SK-N-SH treated with all-trans-retinoic acid at 6 μM for 48 hours (cell line): Measurements from ENCODE around the gene PLA2R1.

Experiments used
- ARNTL ChIP-seq: fragments of 450-650 bp; formaldehyde crosslinking; IDR thresholded peaks from 2 replicates; pipeline ENCODE4 v1.5.0; 2020; ENCODE audit warnings: low read depth, mild to moderate bottlenecking, moderate library complexity, borderline replicate concordance
- ESRRG ChIP-seq: fragments of 250-450 bp; sonication (Bioruptor Pico); IDR thresholded peaks from 2 replicates; pipeline ENCODE4 v1.6.1; 2021; ENCODE audit warnings: mild to moderate bottlenecking
- ISL1 ChIP-seq: fragments of 250-450 bp; sonication (Bioruptor Pico); IDR thresholded peaks from 2 replicates; pipeline ENCODE4 v2.1.2; 2022; ENCODE audit warnings: mild to moderate bottlenecking, moderate library complexity
- PPARA ChIP-seq: fragments of 250-450 bp; sonication (Bioruptor Pico); IDR thresholded peaks from 2 replicates; pipeline ENCODE4 v1.5.0; 2020; ENCODE audit warnings: mild to moderate bottlenecking, borderline replicate concordance
- RARB ChIP-seq: fragments of 250-450 bp; sonication (Bioruptor Pico); IDR thresholded peaks from 2 replicates; pipeline ENCODE4 v1.8.0; 2021; ENCODE audit warnings: mild to moderate bottlenecking, moderate library complexity
- ZFP3 ChIP-seq: fragments of 250-450 bp; sonication (Bioruptor Pico); IDR thresholded peaks from 2 replicates; pipeline ENCODE4 v1.5.0; 2020; ENCODE audit warnings: mild to moderate bottlenecking, moderate library complexity
- ZNF565 ChIP-seq: fragments of 450-650 bp; formaldehyde crosslinking; conservative IDR thresholded peaks from 2 replicates; pipeline ENCODE4 v1.5.0; 2020; ENCODE audit warnings: low read depth, mild to moderate bottlenecking, moderate library complexity
- ZNF70 ChIP-seq: fragments of 450-650 bp; formaldehyde crosslinking; IDR thresholded peaks from 2 replicates; pipeline ENCODE4 v1.5.0; 2020; ENCODE audit warnings: mild to moderate bottlenecking, moderate library complexity
- TF ChIP-seq, protein P1 (sequence below): fragments of 250-450 bp; sonication (Bioruptor Pico); IDR thresholded peaks from 2 replicates; pipeline ENCODE4 v1.5.1; 2020; ENCODE audit warnings: low read depth, mild to moderate bottlenecking, moderate library complexity
- TF ChIP-seq, protein P2 (sequence below): fragments of 250-450 bp; sonication (Bioruptor Pico); IDR thresholded peaks from 2 replicates; pipeline ENCODE4 v1.8.0; 2021; ENCODE audit warnings: low read depth, mild to moderate bottlenecking, moderate library complexity, borderline replicate concordance

DNA sequence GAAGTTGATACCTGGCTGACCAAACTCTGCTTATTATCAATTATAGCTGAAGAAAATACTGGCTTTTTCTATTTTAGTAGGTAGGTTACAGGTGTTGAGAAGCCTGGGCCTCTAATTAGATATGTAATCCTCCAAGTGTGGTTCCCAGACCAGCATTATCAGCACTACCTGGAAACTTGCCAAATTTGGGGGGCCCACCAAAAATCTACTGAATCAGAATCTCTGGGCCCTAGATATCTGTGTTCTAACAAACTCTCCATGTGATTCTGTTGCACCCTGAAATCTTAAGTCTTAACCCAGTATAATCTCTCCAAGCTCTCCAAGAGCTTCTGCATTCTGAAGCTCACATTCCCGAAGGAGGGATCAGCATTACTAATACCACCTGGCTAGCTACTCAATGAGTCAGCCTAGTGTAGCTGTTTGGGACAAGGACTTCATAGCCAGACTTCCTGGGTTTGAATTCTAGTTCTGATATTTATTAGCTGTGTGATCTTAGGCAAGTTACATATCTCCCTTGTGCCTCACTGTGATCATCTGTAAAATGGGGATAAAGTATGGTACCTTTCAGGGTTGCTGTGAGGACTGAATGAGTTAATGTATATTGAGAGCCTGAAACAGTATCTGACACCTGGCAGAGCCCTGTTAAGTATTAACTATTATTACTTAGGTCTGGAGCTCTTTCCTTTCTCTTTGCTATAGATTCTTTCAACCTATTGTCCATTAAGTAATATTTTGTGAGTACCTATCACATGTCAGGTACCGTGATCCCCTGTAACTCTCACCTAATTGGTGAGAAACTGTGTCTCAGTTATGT, 170.3 kb downstream of the PLA2R1 start:
- TF ChIP-seq ARNTL (no peak), ZNF565 (CRISPR knock-in tag) (no peak), ZNF70 (CRISPR knock-in tag) (no peak), ZFP3 (CRISPR knock-in tag) (no peak), ESRRG (CRISPR knock-in tag) (no peak), RARB (CRISPR knock-in tag) (no peak), PPARA (CRISPR knock-in tag) (no peak), ISL1 (no peak)
- TF ChIP-seq, protein P1, sequence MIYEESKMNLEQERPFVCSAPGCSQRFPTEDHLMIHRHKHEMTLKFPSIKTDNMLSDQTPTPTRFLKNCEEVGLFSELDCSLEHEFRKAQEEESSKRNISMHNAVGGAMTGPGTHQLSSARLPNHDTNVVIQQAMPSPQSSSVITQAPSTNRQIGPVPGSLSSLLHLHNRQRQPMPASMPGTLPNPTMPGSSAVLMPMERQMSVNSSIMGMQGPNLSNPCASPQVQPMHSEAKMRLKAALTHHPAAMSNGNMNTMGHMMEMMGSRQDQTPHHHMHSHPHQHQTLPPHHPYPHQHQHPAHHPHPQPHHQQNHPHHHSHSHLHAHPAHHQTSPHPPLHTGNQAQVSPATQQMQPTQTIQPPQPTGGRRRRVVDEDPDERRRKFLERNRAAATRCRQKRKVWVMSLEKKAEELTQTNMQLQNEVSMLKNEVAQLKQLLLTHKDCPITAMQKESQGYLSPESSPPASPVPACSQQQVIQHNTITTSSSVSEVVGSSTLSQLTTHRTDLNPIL (CRISPR knock-in tag), result no peak
- TF ChIP-seq, protein P2, sequence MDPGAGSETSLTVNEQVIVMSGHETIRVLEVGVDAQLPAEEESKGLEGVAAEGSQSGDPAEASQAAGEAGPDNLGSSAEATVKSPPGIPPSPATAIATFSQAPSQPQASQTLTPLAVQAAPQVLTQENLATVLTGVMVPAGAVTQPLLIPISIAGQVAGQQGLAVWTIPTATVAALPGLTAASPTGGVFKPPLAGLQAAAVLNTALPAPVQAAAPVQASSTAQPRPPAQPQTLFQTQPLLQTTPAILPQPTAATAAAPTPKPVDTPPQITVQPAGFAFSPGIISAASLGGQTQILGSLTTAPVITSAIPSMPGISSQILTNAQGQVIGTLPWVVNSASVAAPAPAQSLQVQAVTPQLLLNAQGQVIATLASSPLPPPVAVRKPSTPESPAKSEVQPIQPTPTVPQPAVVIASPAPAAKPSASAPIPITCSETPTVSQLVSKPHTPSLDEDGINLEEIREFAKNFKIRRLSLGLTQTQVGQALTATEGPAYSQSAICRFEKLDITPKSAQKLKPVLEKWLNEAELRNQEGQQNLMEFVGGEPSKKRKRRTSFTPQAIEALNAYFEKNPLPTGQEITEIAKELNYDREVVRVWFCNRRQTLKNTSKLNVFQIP (CRISPR knock-in tag), result no peak
